HepG2 (cell line): Measurements from ENCODE around the gene CHMP4B. TPM values are rescaled to one million over a fixed set of nuclear protein-coding genes. Genes with fewer than 3 reads are reported as not detected.

Experiments used
- NCOA5 ChIP-seq: sonication (generic); formaldehyde crosslinking; IDR thresholded peaks from 2 replicates; pipeline ENCODE4 v1.4.0; 2020; ENCODE audit warnings: missing genetic modification reagents
- PHF20 ChIP-seq: sonication (generic); formaldehyde crosslinking; IDR thresholded peaks from 2 replicates; pipeline ENCODE4 v1.5.0; 2020; ENCODE audit warnings: mild to moderate bottlenecking, missing genetic modification reagents
- SPEN ChIP-seq: sonication (generic); formaldehyde crosslinking; IDR thresholded peaks from 2 replicates; pipeline ENCODE4 v1.5.1; 2020; ENCODE audit warnings: low read depth, mild to moderate bottlenecking, missing genetic modification reagents
- TIGD3 ChIP-seq: sonication (generic); formaldehyde crosslinking; IDR thresholded peaks from 2 replicates; pipeline ENCODE4 v1.5.1; 2020; ENCODE audit warnings: mild to moderate bottlenecking, missing genetic modification reagents, borderline replicate concordance
- ZNF547 ChIP-seq: sonication (generic); formaldehyde crosslinking; IDR thresholded peaks from 2 replicates; pipeline ENCODE4 v1.5.1; 2020; ENCODE audit warnings: mild to moderate bottlenecking, missing genetic modification reagents
- ZNF772 ChIP-seq: sonication (generic); formaldehyde crosslinking; IDR thresholded peaks from 2 replicates; pipeline ENCODE4 v1.5.0; 2020; ENCODE audit warnings: mild to moderate bottlenecking, missing genetic modification reagents
- ZSCAN5A ChIP-seq: sonication (generic); formaldehyde crosslinking; IDR thresholded peaks from 2 replicates; pipeline ENCODE4 v1.8.0; 2022; ENCODE audit warnings: mild to moderate bottlenecking, missing genetic modification reagents, borderline replicate concordance
- polyA plus RNA-seq, 8 experiments: library from polyadenylated mRNA; depleted of rRNA in 3 of 8; stranded (reverse) in 7 of 8; unstranded in 1 of 8; fragments of >200 nt; fragmentation: Illumina TruSeq in 4 of 8; extraction: Trizol in 4 of 8; gene quantifications; 2 replicates each; pipeline versions ENCODE4 v1.2.1 to v1.2.3, GENCODE V29; 2011 to 2016; ENCODE audit warnings: low read depth in 4 of 8, missing spikeins in 1 of 8, mixed read lengths in 1 of 8; ENCODE audit not compliant: insufficient read depth in 1 of 8
- total RNA-seq, 5 experiments: library from RNA; depleted of rRNA; stranded (reverse); fragments of >200 nt; fragmentation: Illumina TruSeq; extraction: Trizol; gene quantifications; 2 replicates each; pipeline ENCODE4 v1.2.3, GENCODE V29; 2016; ENCODE audit warnings: low read depth in 1 of 5
- TF ChIP-seq, protein P1 (sequence below): sonication (generic); formaldehyde crosslinking; IDR thresholded peaks from 2 replicates; pipeline ENCODE4 v1.4.0; 2020; ENCODE audit warnings: mild to moderate bottlenecking, low read depth, missing genetic modification reagents
- TF ChIP-seq, protein P2 (sequence below): sonication (generic); formaldehyde crosslinking; IDR thresholded peaks from 2 replicates; pipeline ENCODE4 v1.5.0; 2020; ENCODE audit warnings: missing genetic modification reagents

The CHMP4B gene
- total and polyA plus RNA-seq, 2 of the 13 experiments (the other 11 are each of a cell fraction or from before 2014, with no cell fraction given): 40.1 to 45.6 TPM

GRCh38 chr20:33874129-33874528 is 63.0 kb downstream of the CHMP4B start (continued):
- TF ChIP-seq, protein P1, sequence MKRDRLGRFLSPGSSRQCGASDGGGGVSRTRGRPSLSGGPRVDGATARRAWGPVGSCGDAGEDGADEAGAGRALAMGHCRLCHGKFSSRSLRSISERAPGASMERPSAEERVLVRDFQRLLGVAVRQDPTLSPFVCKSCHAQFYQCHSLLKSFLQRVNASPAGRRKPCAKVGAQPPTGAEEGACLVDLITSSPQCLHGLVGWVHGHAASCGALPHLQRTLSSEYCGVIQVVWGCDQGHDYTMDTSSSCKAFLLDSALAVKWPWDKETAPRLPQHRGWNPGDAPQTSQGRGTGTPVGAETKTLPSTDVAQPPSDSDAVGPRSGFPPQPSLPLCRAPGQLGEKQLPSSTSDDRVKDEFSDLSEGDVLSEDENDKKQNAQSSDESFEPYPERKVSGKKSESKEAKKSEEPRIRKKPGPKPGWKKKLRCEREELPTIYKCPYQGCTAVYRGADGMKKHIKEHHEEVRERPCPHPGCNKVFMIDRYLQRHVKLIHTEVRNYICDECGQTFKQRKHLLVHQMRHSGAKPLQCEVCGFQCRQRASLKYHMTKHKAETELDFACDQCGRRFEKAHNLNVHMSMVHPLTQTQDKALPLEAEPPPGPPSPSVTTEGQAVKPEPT: no peak
- TF ChIP-seq ZSCAN5A: no peak
- no peak for TF ChIP-seq ZNF772 (CRISPR knock-in tag)
- no peak for TF ChIP-seq NCOA5 (CRISPR knock-in tag)
- TF ChIP-seq, protein P2, sequence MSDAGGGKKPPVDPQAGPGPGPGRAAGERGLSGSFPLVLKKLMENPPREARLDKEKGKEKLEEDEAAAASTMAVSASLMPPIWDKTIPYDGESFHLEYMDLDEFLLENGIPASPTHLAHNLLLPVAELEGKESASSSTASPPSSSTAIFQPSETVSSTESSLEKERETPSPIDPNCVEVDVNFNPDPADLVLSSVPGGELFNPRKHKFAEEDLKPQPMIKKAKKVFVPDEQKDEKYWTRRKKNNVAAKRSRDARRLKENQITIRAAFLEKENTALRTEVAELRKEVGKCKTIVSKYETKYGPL (CRISPR knock-in tag): no peak
- TF ChIP-seq ZNF547 (CRISPR knock-in tag): no peak
- TF ChIP-seq SPEN (CRISPR knock-in tag): no peak
- no peak for TF ChIP-seq TIGD3 (CRISPR knock-in tag)
- TF ChIP-seq PHF20 (CRISPR knock-in tag): no peak
